Activated CD8-positive, alpha-beta memory T cell treated with anti-CD3 and anti-CD28 coated beads for 36 hours (primary cell): ENCODE measurements around the gene GALNT17. TPM values are rescaled to one million over a fixed set of nuclear protein-coding genes. Genes with fewer than 3 reads are reported as not detected.

Experiments used
- CTCF ChIA-PET: fragments of 350-600 bp; sonication (Branson Sonifier 250); formaldehyde crosslinking; loops from one replicate; lab custom pipeline; 2021; ENCODE audit warnings: antibody characterized with exemption; lab: Charles Lee
- POLR2A ChIA-PET: fragments of 350-600 bp; sonication (Branson Sonifier 250); formaldehyde crosslinking; loops from one replicate; lab custom pipeline; 2021; ENCODE audit warnings: antibody characterized with exemption; lab: Charles Lee
- total RNA-seq, 2 experiments: library from RNA; stranded (reverse); gene quantifications; one replicate each; pipeline ENCODE4 v1.2.3, GENCODE V29; 2021

GALNT17 gene
- total RNA-seq, 2 experiments from 2014 or later, result not detected

- POLR2A ChIA-PET, result no interaction called here
- CTCF ChIA-PET, result no interaction called here
These were observed 377.4 kb downstream of the GALNT17 start for GRCh38 chr7:71509381-71509780.

GRCh38 chr7:71511361-71511807, 379.4 kb downstream of the GALNT17 start:
- ChIA-PET CTCF (no interaction called here), POLR2A (no interaction called here)

GRCh38 chr7:71517940-71518699, 386.2 kb downstream of the GALNT17 start:
- ChIA-PET CTCF (no interaction called here), POLR2A (no interaction called here)

- POLR2A ChIA-PET, result no interaction called here
- CTCF ChIA-PET, result no interaction called here
These were observed 386.9 kb downstream of the GALNT17 start for GRCh38 chr7:71518880-71519279.

GRCh38 chr7:71521506-71521905, 389.6 kb downstream of the GALNT17 start:
- POLR2A ChIA-PET, result no interaction called here
- CTCF ChIA-PET, result no interaction called here

- CTCF ChIA-PET, result no interaction called here
- POLR2A ChIA-PET, result no interaction called here
These were observed 394.2 kb downstream of the GALNT17 start for GRCh38 chr7:71526106-71526505.

- CTCF ChIA-PET, result no interaction called here
- POLR2A ChIA-PET, result no interaction called here
These were observed 395.3 kb downstream of the GALNT17 start for GRCh38 chr7:71527213-71527612.

- POLR2A ChIA-PET, result no interaction called here
- CTCF ChIA-PET, result no interaction called here
These were observed 403.7 kb downstream of the GALNT17 start for GRCh38 chr7:71535616-71536015.

- POLR2A ChIA-PET, result no interaction called here
- CTCF ChIA-PET, result no interaction called here
These were observed 406.3 kb downstream of the GALNT17 start for GRCh38 chr7:71538210-71538609.

- POLR2A ChIA-PET, result no interaction called here
- CTCF ChIA-PET, result no interaction called here
These were observed 407.7 kb downstream of the GALNT17 start for GRCh38 chr7:71539615-71540014.

GRCh38 chr7:71541707-71542353, 409.9 kb downstream of the GALNT17 start:
- POLR2A ChIA-PET, result no interaction called here
- CTCF ChIA-PET, result no interaction called here

GRCh38 chr7:71543396-71543795, 411.5 kb downstream of the GALNT17 start:
- POLR2A ChIA-PET, result no interaction called here
- CTCF ChIA-PET, result interaction anchor here (0.7 kb wide), 1 partner anchor 208 kb away, joined by 3 read pairs; no protein-coding TSS in a partner anchor

- ChIA-PET POLR2A (no interaction called here), CTCF (no interaction called here)
These were observed 412.9 kb downstream of the GALNT17 start for GRCh38 chr7:71544816-71545215.

- POLR2A ChIA-PET, result no interaction called here
- CTCF ChIA-PET, result no interaction called here
These were observed 415.5 kb downstream of the GALNT17 start for GRCh38 chr7:71547426-71547825.

GRCh38 chr7:71548746-71549145, 416.8 kb downstream of the GALNT17 start:
- CTCF ChIA-PET, result no interaction called here

GRCh38 chr7:71553306-71553705, 421.4 kb downstream of the GALNT17 start:
- ChIA-PET POLR2A (no interaction called here), CTCF (no interaction called here)

More at GRCh38 chr7:71548746-71549145, 416.8 kb downstream of the GALNT17 start:
- POLR2A ChIA-PET, result no interaction called here

GRCh38 chr7:71555758-71556157, 423.8 kb downstream of the GALNT17 start:
- ChIA-PET POLR2A (no interaction called here), CTCF (no interaction called here)

GRCh38 chr7:71558806-71559613, 427.1 kb downstream of the GALNT17 start:
- POLR2A ChIA-PET, result no interaction called here

GRCh38 chr7:71560354-71560995, 428.5 kb downstream of the GALNT17 start:
- ChIA-PET POLR2A (no interaction called here), CTCF (no interaction called here)

More at GRCh38 chr7:71558806-71559613, 427.1 kb downstream of the GALNT17 start:
- CTCF ChIA-PET, result no interaction called here

- ChIA-PET CTCF (no interaction called here), POLR2A (no interaction called here)
These were observed 431.3 kb downstream of the GALNT17 start for GRCh38 chr7:71563276-71563675.
